Thyroid gland (tissue), 4 donors: Measurements from ENCODE around the gene ATRAID.

Experiments used
- POLR2A ChIP-seq, 2 donors: fragments of 450-650 bp; IDR thresholded peaks; one replicate each; pipeline ENCODE4 v1.6.1; 2017; ENCODE audit warnings: antibody characterized with exemption in 2 of 2, mild to moderate bottlenecking in 2 of 2, moderate library complexity in 1 of 2
- TF ChIP-seq, protein P1 (sequence below), 6 experiments: fragments of 200-600 bp in 3 of 6; fragments of 450-650 bp in 3 of 6; sonication (generic) in 3 of 6; IDR thresholded peaks; one replicate each; pipeline ENCODE4 v1.5.1; 2016 to 2019; ENCODE audit warnings: antibody characterized with exemption in 6 of 6, mild to moderate bottlenecking in 2 of 6, inconsistent platforms in 1 of 6, moderate library complexity in 1 of 6

DNA sequence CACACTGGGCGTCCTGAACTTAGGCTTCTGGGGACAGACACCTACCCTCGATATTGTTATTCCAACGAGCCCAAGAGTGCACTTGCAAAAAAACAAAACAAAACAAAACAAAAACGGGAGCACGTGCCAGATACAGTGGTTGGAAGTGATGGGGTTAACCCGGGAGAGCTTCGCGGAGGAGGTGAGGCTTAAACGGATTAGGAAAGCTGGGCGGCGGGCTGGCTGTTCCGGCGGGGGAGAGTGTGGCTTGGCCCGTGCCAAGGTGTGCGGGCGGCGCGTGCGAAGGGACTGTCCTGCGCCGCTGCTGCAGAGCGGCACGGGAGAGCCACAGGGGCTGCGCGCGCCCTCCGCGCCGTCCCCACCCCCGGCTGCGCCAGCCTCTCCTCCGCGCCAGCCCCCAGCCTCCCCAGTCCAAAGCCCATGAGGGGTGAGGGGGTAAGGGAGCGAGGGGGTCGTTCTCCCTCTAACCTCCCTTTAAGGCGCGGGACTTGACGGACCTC is 52.5 kb downstream of the ATRAID start:
- TF ChIP-seq, protein P1, sequence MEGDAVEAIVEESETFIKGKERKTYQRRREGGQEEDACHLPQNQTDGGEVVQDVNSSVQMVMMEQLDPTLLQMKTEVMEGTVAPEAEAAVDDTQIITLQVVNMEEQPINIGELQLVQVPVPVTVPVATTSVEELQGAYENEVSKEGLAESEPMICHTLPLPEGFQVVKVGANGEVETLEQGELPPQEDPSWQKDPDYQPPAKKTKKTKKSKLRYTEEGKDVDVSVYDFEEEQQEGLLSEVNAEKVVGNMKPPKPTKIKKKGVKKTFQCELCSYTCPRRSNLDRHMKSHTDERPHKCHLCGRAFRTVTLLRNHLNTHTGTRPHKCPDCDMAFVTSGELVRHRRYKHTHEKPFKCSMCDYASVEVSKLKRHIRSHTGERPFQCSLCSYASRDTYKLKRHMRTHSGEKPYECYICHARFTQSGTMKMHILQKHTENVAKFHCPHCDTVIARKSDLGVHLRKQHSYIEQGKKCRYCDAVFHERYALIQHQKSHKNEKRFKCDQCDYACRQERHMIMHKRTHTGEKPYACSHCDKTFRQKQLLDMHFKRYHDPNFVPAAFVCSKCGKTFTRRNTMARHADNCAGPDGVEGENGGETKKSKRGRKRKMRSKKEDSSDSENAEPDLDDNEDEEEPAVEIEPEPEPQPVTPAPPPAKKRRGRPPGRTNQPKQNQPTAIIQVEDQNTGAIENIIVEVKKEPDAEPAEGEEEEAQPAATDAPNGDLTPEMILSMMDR (IDR thresholded peaks at IDR 0.05), result no peak
- no peak for TF ChIP-seq POLR2A (IDR thresholded peaks at IDR 0.05)
